HT1080 (cell line): Measurements from ENCODE around the gene IL24. TPM values are rescaled to one million over a fixed set of nuclear protein-coding genes. Genes with fewer than 3 reads are reported as not detected.
A peak's percentile ranks its signal among the peaks of the same experiment; 100 is the strongest.

Source experiments
- DNase-seq: peaks from one replicate; pipeline ENCODE4 v3.0.0-alpha.2; 2015; ENCODE audit warnings: low read depth
- total RNA-seq: library from RNA; depleted of rRNA; stranded (reverse); fragments of >200 nt; shearing (Covaris generic); gene quantifications from 2 replicates; pipeline ENCODE4 v1.2.3, GENCODE V29; 2014

IL24 gene
- total RNA-seq, 1 experiment from 2014 or later: 17.2 TPM

GRCh38 chr1:206878456-206878855 is 18.8 kb upstream of the IL24 start:
- no peak for DNase-seq

- no peak for DNase-seq
These were observed 16.9 kb upstream of the IL24 start for GRCh38 chr1:206880314-206880713.

- DNase-seq: no peak
These were observed 14.7 kb upstream of the IL24 start for GRCh38 chr1:206882555-206882954.

GRCh38 chr1:206883160-206883559 is 14.1 kb upstream of the IL24 start:
- DNase-seq: no peak

GRCh38 chr1:206883876-206884275 is 13.4 kb upstream of the IL24 start:
- DNase-seq: no peak

- no peak for DNase-seq
These were observed 11.7 kb upstream of the IL24 start for GRCh38 chr1:206885341-206886060.

GRCh38 chr1:206886831-206887230 is 10.4 kb upstream of the IL24 start:
- DNase-seq: no peak

- DNase-seq: no peak
These were observed 9.5 kb upstream of the IL24 start for GRCh38 chr1:206887701-206888100.

- DNase-seq: peak; percentile 92
These were observed 6.8 kb upstream of the IL24 start for GRCh38 chr1:206890125-206891060.

GRCh38 chr1:206891412-206891811 is 5.8 kb upstream of the IL24 start:
- peak; percentile 46 for DNase-seq

GRCh38 chr1:206892351-206892984 is 4.8 kb upstream of the IL24 start:
- DNase-seq: no peak

- no peak for DNase-seq
These were observed 3.9 kb upstream of the IL24 start for GRCh38 chr1:206893380-206893779.

- DNase-seq: no peak
These were observed 1.9 kb upstream of the IL24 start for GRCh38 chr1:206895325-206895724.

GRCh38 chr1:206895837-206896242 is 1.4 kb upstream of the IL24 start:
- no peak for DNase-seq

GRCh38 chr1:206896261-206896660 is 982 bp upstream of the IL24 start:
- no peak for DNase-seq

- peak; percentile 83 for DNase-seq
These were observed 1.1 kb downstream of the IL24 start for GRCh38 chr1:206898089-206898914.

GRCh38 chr1:206898915-206899431 is 1.7 kb downstream of the IL24 start:
- no peak for DNase-seq

GRCh38 chr1:206899717-206900116 is 2.5 kb downstream of the IL24 start:
- no peak for DNase-seq

- DNase-seq: no peak
These were observed 2.9 kb downstream of the IL24 start for GRCh38 chr1:206900149-206900548.

GRCh38 chr1:206901944-206902343 is 4.7 kb downstream of the IL24 start:
- no peak for DNase-seq

GRCh38 chr1:206902702-206903101 is 5.5 kb downstream of the IL24 start:
- DNase-seq: no peak
